IPS-NIHi7 (cell line): Measurements from ENCODE around the gene EPHB2.
"Not testable (repeated sequence)": the region's sequence is repeated elsewhere in the genome, so short reads cannot be mapped to it uniquely, and the experiment has no call there.

Source experiments
- DNase-seq: peaks from one replicate; pipeline ENCODE4 v3.0.0; 2012; ENCODE audit warnings: mixed read lengths; ENCODE audit errors: extremely low spot score

EPHB2 gene

GRCh38 chr1:22836850-22837249 lies 126.2 kb downstream of the EPHB2 start:
- no peak for DNase-seq

DNA sequence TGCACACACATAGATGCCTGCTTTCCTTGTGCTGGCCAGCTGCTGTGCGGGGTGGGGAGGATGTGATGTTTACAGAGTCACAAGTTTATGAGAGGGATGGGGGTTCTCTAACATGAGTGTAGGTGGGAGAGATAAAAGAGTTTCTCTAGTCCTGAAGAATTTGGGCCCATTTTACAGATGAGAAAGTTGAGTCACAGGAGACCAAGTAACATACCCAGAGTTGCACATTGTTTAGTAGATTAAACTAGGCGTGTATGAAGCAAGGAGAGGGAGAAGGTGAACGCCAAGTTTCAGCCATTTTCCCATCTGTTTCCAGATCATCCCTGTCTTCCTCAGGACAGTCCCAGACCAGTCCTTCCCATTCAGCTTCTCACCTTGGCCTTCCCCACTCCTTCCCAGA lies 126.7 kb downstream of the EPHB2 start:
- no peak for DNase-seq

DNA sequence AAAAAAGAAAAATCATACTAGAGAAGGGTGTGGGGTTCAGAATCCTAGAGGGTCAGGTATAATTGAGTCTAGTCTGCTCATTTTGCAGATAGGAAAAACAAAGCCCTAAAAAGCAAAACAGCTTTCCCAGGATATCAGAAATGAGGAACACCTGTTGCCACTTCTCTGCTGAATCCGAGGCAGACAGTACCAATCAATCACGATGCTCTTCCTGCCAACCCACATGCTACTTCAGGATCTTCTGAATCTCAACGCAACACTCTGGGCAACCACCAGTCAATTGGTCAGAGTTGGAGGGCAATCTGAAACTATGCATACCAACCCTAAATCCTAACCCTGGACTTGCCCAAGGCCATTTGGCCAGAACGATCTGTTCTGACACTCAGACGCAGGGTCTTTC lies 128.3 kb downstream of the EPHB2 start:
- DNase-seq, result no peak

DNA sequence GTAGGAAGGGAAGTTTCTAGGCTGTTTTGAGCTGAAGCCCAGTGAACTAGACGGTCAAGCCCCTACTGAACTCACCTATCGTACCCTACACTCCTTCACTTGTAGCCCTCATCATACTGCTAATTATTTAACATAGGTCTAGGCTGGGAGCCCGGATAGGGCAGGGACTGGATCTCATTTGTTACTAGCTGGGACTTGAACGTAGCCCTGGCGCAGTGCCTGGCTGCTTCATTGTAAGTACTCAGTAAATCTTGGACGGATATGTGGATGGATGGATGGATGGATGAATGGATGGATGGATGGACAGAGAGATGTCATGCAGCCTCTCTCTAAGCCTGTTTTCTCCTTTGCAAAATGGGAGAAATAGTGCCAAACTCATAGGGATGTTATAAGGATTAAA lies 129.2 kb downstream of the EPHB2 start:
- DNase-seq, result no peak

- no peak for DNase-seq
Measured at GRCh38 chr1:22841142-22841541, 130.5 kb downstream of the EPHB2 start.

GRCh38 chr1:22841860-22842281 lies 131.2 kb downstream of the EPHB2 start:
- no peak for DNase-seq

DNA sequence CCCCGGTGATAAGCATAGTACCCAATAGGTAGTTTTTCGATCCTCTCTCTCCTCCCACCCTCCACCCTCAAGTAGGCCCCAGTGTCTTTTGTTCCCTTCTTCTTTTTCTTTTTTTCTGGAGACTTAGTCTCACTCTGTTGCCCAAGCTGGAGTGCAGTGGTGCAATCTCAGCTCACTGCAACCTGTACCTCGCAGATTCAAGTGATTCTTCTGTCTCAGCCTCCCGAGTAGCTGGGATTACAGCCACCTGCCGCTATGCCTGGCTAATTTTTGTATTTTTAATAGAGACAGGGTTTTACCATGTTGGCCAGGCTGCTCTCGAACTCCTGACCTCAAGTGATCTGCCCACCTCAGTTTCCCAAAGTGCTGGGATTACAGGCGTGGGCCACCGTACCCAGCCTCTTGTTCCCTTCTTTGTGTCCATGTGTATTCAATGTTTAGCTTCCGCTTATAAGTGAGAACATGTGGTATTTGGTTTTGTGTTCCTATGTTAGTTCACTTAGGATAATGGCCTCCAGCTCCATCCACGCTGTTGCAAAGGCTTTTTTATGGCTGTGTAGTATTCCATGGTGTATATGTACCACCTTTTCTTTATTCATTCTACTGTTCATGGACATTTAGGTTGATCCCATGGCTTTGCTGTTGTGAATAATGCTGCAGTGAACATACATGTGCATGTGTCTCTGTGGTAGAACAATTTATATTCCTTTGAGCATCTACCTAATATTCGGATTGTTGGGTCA lies 133.0 kb downstream of the EPHB2 start:
- DNase-seq, result not testable (repeated sequence)

DNA sequence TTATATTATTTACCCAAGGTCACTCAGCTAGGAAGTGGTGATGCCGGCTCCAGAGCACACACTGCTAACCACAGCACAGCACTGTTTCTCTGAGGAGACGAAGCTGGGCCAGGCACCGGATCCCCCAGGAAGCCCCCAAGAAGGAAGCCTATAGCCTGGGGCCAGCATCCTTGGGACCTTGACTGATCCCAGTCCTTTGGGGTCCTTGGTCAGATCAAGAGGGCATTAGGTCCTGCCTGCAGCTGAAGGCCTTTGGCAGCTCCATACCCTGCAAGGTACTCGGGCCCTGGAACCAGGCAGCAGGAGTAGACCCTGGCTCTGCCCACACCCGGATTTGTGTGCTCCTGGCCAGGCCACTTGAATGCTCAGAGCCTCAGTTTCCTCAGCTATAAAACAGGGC lies 134.0 kb downstream of the EPHB2 start:
- no peak for DNase-seq

DNA sequence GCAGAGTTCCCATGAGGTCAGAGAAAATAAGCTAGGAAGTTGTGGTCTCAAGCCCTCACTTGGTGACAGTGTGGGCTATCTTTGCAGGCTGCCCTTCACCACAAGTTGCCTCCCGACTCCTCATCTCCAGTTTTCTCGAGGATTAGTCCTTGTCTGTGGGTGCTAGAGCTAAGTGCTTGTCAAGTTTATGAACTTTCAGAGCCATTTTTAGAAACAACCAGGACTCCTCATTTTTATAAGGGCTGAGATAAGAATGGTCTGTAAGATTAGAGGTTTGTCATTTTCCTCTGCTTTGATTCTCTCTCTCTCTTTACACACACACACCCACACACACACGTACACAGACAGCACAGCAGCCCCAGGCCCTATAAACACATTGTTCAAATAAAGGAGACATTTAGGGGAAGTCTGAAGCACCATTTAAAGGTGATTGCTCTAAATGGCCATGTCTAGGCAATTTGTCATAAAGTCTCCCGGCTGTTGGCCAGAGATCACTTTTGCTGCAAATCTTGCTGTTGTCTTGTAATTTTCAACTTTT lies 134.8 kb downstream of the EPHB2 start:
- no peak for DNase-seq

DNA sequence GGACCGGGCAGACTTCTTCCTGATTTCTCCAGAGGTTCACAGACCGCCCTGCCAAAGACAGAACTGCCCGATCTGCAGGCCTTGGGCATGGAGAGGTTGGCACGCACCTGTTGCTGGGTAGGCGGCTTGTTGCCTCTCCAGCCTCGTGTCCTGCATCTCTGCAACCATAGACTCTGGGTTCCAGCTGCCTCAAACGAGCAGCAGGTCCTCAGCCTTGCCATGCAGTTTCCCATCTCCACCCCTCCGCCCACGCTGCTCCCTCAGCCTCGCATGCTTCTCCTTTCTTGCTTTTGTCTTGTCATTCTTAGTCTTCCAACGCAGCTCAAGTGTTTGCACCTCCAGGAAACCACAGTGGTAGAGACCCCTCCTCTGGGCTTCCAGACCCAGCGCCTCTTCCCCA lies 135.8 kb downstream of the EPHB2 start:
- DNase-seq, result no peak

GRCh38 chr1:22847249-22847648 lies 136.6 kb downstream of the EPHB2 start:
- no peak for DNase-seq

DNA sequence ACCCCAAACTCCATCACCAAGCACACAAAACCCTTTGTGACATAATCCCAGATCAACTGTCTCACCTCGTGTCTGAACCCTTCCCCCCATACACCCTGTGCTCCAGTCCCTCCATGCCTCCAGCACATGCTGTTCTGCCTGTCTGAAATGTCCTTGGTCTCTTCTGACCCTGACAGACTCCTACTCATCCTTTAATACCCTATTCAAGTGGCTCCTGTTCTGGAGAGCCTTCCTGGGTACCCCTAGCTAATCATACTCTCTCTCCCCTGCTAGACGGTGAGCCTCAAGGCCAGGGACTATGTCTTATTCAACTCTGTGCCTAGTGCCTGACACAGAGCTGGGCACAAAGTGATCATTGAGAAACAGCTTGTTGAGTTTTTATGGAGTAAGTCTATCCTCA lies 137.1 kb downstream of the EPHB2 start:
- DNase-seq, result no peak

- DNase-seq, result no peak
Measured at GRCh38 chr1:22848405-22848804, 137.8 kb downstream of the EPHB2 start.

GRCh38 chr1:22849770-22850169 lies 139.1 kb downstream of the EPHB2 start:
- no peak for DNase-seq

DNA sequence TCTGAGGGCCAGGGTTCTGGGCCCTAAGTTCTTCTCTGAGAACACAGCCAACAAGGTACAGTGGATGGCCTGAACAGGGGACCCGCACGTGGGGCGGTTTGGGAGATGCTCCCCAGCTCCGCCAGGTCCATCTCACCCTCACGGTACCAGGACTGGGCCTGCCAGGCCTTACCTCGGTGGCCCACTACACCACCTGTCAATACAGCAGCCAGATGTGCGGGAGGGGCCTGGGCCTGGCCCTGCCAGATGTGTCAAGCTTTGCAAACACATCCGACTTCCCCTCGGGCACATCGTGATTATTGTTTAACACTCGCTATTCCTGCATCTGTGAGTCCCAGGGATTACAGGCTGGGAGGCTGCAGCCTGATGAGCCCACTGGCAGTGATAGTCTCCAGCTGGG lies 139.6 kb downstream of the EPHB2 start:
- no peak for DNase-seq

GRCh38 chr1:22850681-22851080 lies 140.0 kb downstream of the EPHB2 start:
- DNase-seq, result no peak

GRCh38 chr1:22851517-22851916 lies 140.9 kb downstream of the EPHB2 start:
- DNase-seq, result no peak

GRCh38 chr1:22852144-22852655 lies 141.6 kb downstream of the EPHB2 start:
- DNase-seq, result no peak

- DNase-seq, result no peak
Measured at GRCh38 chr1:22853651-22854185, 143.1 kb downstream of the EPHB2 start.

DNA sequence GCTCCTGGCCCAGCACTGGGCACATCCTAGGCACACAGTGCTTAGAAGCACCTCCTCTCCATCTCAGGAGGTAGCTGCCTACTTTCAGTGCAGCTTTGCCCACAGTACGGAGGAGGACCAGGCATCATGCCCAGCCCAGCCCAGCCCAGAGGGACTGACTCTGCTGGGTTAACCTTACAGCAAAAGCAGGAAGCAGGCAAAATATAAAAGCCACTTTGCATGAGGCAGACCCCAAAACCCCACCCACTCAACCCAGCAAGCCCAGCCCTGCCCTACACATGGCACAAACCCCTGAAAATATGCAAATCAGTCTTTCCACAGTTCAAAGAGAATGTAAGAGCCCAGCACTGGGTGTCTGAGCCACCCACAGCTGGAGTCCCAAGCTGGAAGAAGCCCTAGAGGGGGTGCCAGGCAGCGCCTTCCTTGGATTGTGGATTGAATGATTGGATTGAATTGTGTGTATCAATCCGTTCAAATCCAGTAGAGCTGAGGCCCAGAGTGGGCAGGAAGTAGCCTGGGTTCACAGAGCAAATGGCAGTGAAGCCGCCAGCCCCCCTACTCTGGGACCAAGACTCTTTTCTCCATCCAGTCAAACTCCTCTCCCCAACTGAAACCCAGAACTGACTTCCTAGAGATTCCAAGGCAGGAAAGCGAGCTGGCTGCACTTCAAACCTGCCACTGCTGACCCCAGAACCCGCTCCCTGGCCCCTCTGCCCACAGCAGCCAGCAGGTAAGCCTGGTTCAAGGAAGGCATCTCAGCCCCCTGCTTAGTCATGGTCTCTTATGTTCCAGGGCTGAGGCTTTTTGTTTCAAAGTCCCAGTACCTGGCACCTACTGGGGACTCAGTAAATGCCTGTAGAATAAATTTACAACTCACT lies 144.3 kb downstream of the EPHB2 start:
- DNase-seq, result no peak

DNA sequence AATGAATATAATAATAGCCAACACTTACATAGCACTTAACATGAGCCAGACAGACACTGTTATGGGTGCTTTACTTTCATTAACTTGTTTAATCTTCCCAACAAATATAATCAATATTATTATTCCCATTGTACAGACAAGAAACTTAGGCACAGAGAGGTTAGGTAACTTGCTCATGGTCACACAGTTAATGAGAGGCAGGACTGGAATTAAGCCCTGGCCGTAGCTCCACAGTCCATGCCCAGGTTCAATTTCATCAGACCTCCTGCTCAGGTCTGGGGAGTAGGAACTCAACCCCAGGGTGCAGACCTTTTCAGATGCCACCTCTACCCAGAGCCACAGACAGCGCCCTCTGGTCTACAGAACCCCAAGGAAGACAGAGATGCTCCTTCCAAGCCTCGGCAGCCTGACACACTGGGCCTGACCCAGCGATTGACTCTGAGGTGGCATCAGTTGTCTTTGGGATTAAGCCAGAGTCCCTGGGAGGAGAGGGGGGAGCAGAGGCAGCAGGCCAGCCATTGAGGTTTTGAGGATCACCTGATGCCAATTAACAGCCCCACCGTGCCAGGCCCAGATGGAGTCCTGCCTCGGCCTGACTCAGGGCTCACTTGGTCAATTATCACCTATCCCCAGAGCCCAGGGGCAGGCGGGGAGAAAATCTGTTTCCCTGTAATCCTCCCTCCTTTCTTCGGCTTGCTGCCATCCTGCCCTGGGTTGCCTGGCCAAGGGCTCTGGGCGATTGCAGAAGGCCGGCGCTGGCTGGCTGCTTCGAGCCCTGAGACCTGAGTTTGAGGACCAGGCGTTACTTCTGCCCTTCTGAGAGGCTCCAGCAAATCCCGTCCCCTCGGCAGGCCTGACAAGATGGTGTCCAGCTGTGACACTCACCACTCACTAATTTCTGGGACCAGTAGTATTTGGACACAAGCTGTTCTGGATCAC lies 145.3 kb downstream of the EPHB2 start:
- DNase-seq, result no peak
